Lower lobe of right lung (tissue), 2 donors: ENCODE results near the gene TCF7L2. TPM values are rescaled to one million over a fixed set of nuclear protein-coding genes. Genes with fewer than 3 reads are reported as not detected.

Source experiments
- ATAC-seq, 2 donors: fragments of 200-7000 bp; cut with Tn5 transposase; one replicate each; pipeline ENCODE4 v1.9.1; 2020 to 2022; ENCODE audit warnings: mild to moderate bottlenecking in 2 of 2, moderate library complexity in 2 of 2
- DNase-seq: peaks from one replicate; pipeline ENCODE4 v3.0.0-alpha.2; 2020
- H3K27ac ChIP-seq: fragments of 200-600 bp; one replicate; pipeline ENCODE4 v1.8.0; 2022
- H3K27me3 ChIP-seq: fragments of 200-600 bp; one replicate; pipeline ENCODE4 v1.8.0; 2022; ENCODE audit warnings: low read depth
- H3K36me3 ChIP-seq: fragments of 200-600 bp; one replicate; pipeline ENCODE4 v1.8.0; 2022; ENCODE audit warnings: mild to moderate bottlenecking
- H3K4me1 ChIP-seq: fragments of 200-600 bp; one replicate; pipeline ENCODE4 v1.8.0; 2022
- H3K4me3 ChIP-seq: fragments of 200-600 bp; one replicate; pipeline ENCODE4 v1.8.0; 2022; ENCODE audit warnings: mild to moderate bottlenecking
- H3K9me3 ChIP-seq: fragments of 200-600 bp; one replicate; pipeline ENCODE4 v1.8.0; 2022
- CTCF ChIP-seq: fragments of 200-600 bp; IDR thresholded peaks from one replicate; pipeline ENCODE4 v1.8.0; 2022; ENCODE audit warnings: antibody characterized with exemption, mild to moderate bottlenecking
- intact Hi-C: fragments of 100-400 bp; cut with DNase I; formaldehyde crosslinking; loops from one replicate; pipeline ENCODE4 v1.11.0; 2022
- total RNA-seq: library from RNA; stranded (reverse); fragmentation: NEBNext Ultra II Directional; extraction: Animal tissue kit (Norgen Biotek cat#: 25700); gene quantifications from one replicate; pipeline ENCODE4 v1.2.1, GENCODE V29; 2021
- donor health status: DM: no; HTN: yes; CAD: no; lungs with severe emphysema.

Gene TCF7L2
- total RNA-seq, 1 donor from 2014 or later, result 71.2 TPM

DNA sequence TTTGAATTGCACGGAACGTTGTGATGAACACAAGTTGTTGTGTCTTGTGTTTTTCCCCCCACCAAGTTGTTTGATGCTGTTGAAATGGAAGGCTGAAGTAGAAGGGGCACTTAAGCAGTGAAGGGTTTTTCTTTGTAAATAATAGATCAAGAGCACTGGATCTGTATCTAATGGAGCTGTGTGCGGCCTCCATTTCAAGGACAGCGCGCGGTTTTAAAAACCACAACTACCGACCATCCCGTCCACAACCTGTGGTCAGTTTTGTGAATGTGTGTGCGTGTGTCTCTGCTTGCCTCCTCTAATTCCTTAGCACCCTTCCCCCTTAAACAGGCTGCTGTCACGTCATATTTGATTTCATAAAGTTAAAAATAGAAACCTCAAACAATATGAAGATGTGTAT, 165.5 kb downstream of the TCF7L2 start:
- H3K9me3 ChIP-seq, result no peaks in the 10 kb centered on the region
- ATAC-seq, result no peak
- no peaks in the 10 kb centered on the region for H3K36me3 ChIP-seq
- TF ChIP-seq CTCF, result no peak
- no peak for DNase-seq
- H3K4me3 ChIP-seq, result no peak overlapping the region
- H3K27ac ChIP-seq, result no peak overlapping the region
- intact Hi-C loops, result no loop called here
- H3K27me3 ChIP-seq, result no peaks in the 10 kb centered on the region
- peaks cover 24% of the 10 kb centered on the region for H3K4me1 ChIP-seq

GRCh38 chr10:113118882-113119281, 168.8 kb downstream of the TCF7L2 start:
- intact Hi-C loops, result no loop called here
- no peaks in the 10 kb centered on the region for H3K36me3 ChIP-seq
- ATAC-seq, result no peak
- no peak for TF ChIP-seq CTCF
- H3K4me3 ChIP-seq, result no peak overlapping the region
- H3K4me1 ChIP-seq, result peaks cover 1% of the 10 kb centered on the region
- no peaks in the 10 kb centered on the region for H3K9me3 ChIP-seq
- H3K27ac ChIP-seq, result no peak overlapping the region
- DNase-seq, result no peak
- H3K27me3 ChIP-seq, result no peaks in the 10 kb centered on the region

DNA sequence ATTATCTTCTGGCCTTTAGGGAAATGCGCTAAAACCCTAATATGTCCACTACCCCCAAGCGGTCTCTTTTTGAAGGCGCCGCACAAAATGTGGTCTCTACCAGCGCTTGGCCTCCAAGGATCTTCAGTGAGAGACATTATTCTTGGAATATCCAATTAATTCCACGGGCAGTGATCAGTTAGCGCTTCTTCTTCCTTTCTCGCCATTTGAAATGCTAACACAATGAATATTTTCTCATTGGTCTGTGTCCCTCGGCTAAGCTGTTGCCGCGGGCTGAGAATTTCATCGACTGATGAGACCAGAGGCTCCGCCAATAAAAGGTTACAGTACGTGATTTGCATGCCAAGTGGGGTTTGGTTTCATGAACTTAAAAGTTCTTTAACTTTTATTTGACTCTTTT, 169.8 kb downstream of the TCF7L2 start:
- no peak overlapping the region for H3K27ac ChIP-seq
- intact Hi-C loops, result no loop called here
- no peaks in the 10 kb centered on the region for H3K4me1 ChIP-seq
- DNase-seq (no peak), ATAC-seq (no peak)
- H3K27me3 ChIP-seq, result no peaks in the 10 kb centered on the region
- no peaks in the 10 kb centered on the region for H3K9me3 ChIP-seq
- no peak for TF ChIP-seq CTCF
- H3K36me3 ChIP-seq, result no peaks in the 10 kb centered on the region
- H3K4me3 ChIP-seq, result no peak overlapping the region

- H3K27me3 ChIP-seq, result no peaks in the 10 kb centered on the region
- ATAC-seq (peak in 1 of 2 donors; percentile 12), DNase-seq (no peak)
- H3K27ac ChIP-seq, result no peak overlapping the region
- TF ChIP-seq CTCF, result no peak
- H3K4me3 ChIP-seq, result no peak overlapping the region
- H3K9me3 ChIP-seq, result no peaks in the 10 kb centered on the region
- intact Hi-C loops, result no loop called here
- H3K36me3 ChIP-seq, result no peaks in the 10 kb centered on the region
- peaks cover 1% of the 10 kb centered on the region for H3K4me1 ChIP-seq
Measured at GRCh38 chr10:113121153-113121552, 171.1 kb downstream of the TCF7L2 start.

DNA sequence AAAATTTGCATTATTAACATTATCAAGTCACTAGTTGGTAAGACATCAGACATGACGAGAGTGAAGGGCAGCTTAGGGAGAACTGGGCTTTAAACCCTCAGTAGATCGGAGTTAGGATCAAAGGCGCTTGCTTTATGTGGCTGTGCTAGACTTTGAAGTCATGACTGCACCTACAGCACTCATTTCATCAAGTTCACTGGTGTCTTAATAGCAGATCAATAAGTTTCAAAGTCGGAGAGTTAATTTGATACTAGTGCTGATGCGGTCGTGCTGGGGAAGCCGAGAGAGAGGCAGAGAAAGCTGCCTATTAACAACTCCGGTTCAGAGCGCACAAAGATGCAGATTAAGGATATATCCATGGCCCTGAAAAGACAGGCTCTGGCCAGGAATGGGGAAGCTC, 172.9 kb downstream of the TCF7L2 start:
- no peak for TF ChIP-seq CTCF
- no peak overlapping the region for H3K4me3 ChIP-seq
- peaks cover 4% of the 10 kb centered on the region for H3K4me1 ChIP-seq
- DNase-seq (no peak), ATAC-seq (no peak)
- H3K27me3 ChIP-seq, result no peaks in the 10 kb centered on the region
- no peaks in the 10 kb centered on the region for H3K9me3 ChIP-seq
- intact Hi-C loops, result no loop called here
- H3K27ac ChIP-seq, result no peak overlapping the region
- H3K36me3 ChIP-seq, result no peaks in the 10 kb centered on the region

GRCh38 chr10:113124724-113125123, 174.7 kb downstream of the TCF7L2 start:
- H3K27ac ChIP-seq, result no peak overlapping the region
- ATAC-seq (no peak), DNase-seq (no peak)
- no peak overlapping the region for H3K4me3 ChIP-seq
- H3K9me3 ChIP-seq, result no peaks in the 10 kb centered on the region
- no peaks in the 10 kb centered on the region for H3K36me3 ChIP-seq
- no peak for TF ChIP-seq CTCF
- H3K4me1 ChIP-seq, result peaks cover 4% of the 10 kb centered on the region
- no peaks in the 10 kb centered on the region for H3K27me3 ChIP-seq
- intact Hi-C loops, result no loop called here
